HepG2 (cell line): ENCODE data around the gene IER2. TPM values are rescaled to one million over a fixed set of nuclear protein-coding genes. Genes with fewer than 3 reads are reported as not detected.
A peak's percentile ranks its signal among the peaks of the same experiment; 100 is the strongest.

Experiments used
- ATRX ChIP-seq: sonication (generic); formaldehyde crosslinking; IDR thresholded peaks from 2 replicates; pipeline ENCODE4 v1.4.0; 2020; ENCODE audit warnings: missing genetic modification reagents, borderline replicate concordance
- CHD2 ChIP-seq: IDR thresholded peaks from 2 replicates; pipeline ENCODE4 v1.6.1; 2011; ENCODE audit warnings: low read depth, low read length, improper control_type of control experiment
- EHMT2 ChIP-seq: fragments of 200-600 bp; sonication (generic); IDR thresholded peaks from 2 replicates; pipeline ENCODE4 v1.7.0; 2017; ENCODE audit warnings: antibody characterized with exemption, low read depth, low read length, borderline replicate concordance
- GATAD1 ChIP-seq: IDR thresholded peaks from 2 replicates; pipeline ENCODE4 v1.6.1; 2016; ENCODE audit warnings: missing genetic modification reagents, missing compliant biosample characterization
- MBD4 ChIP-seq: IDR thresholded peaks from 2 replicates; pipeline ENCODE4 v1.6.1; 2012; ENCODE audit warnings: low read length, inconsistent platforms, borderline replicate concordance
- NFYC ChIP-seq: IDR thresholded peaks from 2 replicates; pipeline ENCODE4 v1.6.1; 2016; ENCODE audit warnings: missing genetic modification reagents, missing compliant biosample characterization
- NR3C1 ChIP-seq: sonication (generic); formaldehyde crosslinking; IDR thresholded peaks from 2 replicates; pipeline ENCODE4 v1.4.0; 2020; ENCODE audit warnings: missing genetic modification reagents
- SRSF4 ChIP-seq: fragments of 200-400 bp; formaldehyde crosslinking; IDR thresholded peaks from one replicate; pipeline ENCODE4 v1.6.1; 2018; ENCODE audit warnings: mild to moderate bottlenecking, low read depth, low read length, moderate library complexity; ENCODE audit not compliant: poor library complexity, severe bottlenecking
- STAT5B ChIP-seq: sonication (generic); formaldehyde crosslinking; IDR thresholded peaks from 2 replicates; pipeline ENCODE4 v1.4.0; 2020; ENCODE audit warnings: missing genetic modification reagents
- TBX2 ChIP-seq: sonication (generic); formaldehyde crosslinking; IDR thresholded peaks from 2 replicates; pipeline ENCODE4 v1.5.0; 2020; ENCODE audit warnings: missing genetic modification reagents, mild to moderate bottlenecking, borderline replicate concordance
- TGIF2 ChIP-seq: IDR thresholded peaks from 2 replicates; pipeline ENCODE4 v1.6.1; 2016; ENCODE audit warnings: control low read depth, missing compliant biosample characterization
- TOPORS ChIP-seq: sonication (generic); formaldehyde crosslinking; IDR thresholded peaks from 2 replicates; pipeline ENCODE4 v1.8.0; 2023; ENCODE audit warnings: mild to moderate bottlenecking, missing genetic modification reagents
- ZMYM4 ChIP-seq: sonication (generic); formaldehyde crosslinking; IDR thresholded peaks from 2 replicates; pipeline ENCODE4 v1.8.1; 2023; ENCODE audit warnings: mild to moderate bottlenecking, missing genetic modification reagents
- ZNF121 ChIP-seq: sonication (generic); formaldehyde crosslinking; IDR thresholded peaks from 2 replicates; pipeline ENCODE4 v1.5.0; 2020; ENCODE audit warnings: mild to moderate bottlenecking, missing genetic modification reagents
- ZNF33A ChIP-seq: sonication (generic); formaldehyde crosslinking; IDR thresholded peaks from 2 replicates; pipeline ENCODE4 v1.5.1; 2020; ENCODE audit warnings: missing genetic modification reagents, mild to moderate bottlenecking, moderate library complexity, borderline replicate concordance
- ZNF34 ChIP-seq: sonication (generic); formaldehyde crosslinking; IDR thresholded peaks from 2 replicates; pipeline ENCODE4 v1.4.0; 2020; ENCODE audit warnings: mild to moderate bottlenecking, missing genetic modification reagents, borderline replicate concordance
- ZNF678 ChIP-seq: sonication (generic); formaldehyde crosslinking; IDR thresholded peaks from 2 replicates; pipeline ENCODE4 v1.4.0; 2020; ENCODE audit warnings: mild to moderate bottlenecking, missing genetic modification reagents
- ZNF749 ChIP-seq: sonication (generic); formaldehyde crosslinking; IDR thresholded peaks from 2 replicates; pipeline ENCODE4 v1.8.0; 2022; ENCODE audit warnings: mild to moderate bottlenecking, missing genetic modification reagents, moderate library complexity, borderline replicate concordance
- polyA plus RNA-seq, 8 experiments: library from polyadenylated mRNA; depleted of rRNA in 3 of 8; stranded (reverse) in 7 of 8; unstranded in 1 of 8; fragments of >200 nt; fragmentation: Illumina TruSeq in 4 of 8; extraction: Trizol in 4 of 8; gene quantifications; 2 replicates each; pipeline versions ENCODE4 v1.2.1 to v1.2.3, GENCODE V29; 2011 to 2016; ENCODE audit warnings: low read depth in 4 of 8, missing spikeins in 1 of 8, mixed read lengths in 1 of 8; ENCODE audit not compliant: insufficient read depth in 1 of 8
- total RNA-seq, 5 experiments: library from RNA; depleted of rRNA; stranded (reverse); fragments of >200 nt; fragmentation: Illumina TruSeq; extraction: Trizol; gene quantifications; 2 replicates each; pipeline ENCODE4 v1.2.3, GENCODE V29; 2016; ENCODE audit warnings: low read depth in 1 of 5
- TF ChIP-seq, protein P1 (sequence below): IDR thresholded peaks from 2 replicates; pipeline ENCODE4 v1.4.0; 2020; ENCODE audit warnings: mild to moderate bottlenecking, missing genetic modification reagents
- TF ChIP-seq, protein P2 (sequence below): sonication (generic); formaldehyde crosslinking; IDR thresholded peaks from 2 replicates; pipeline ENCODE4 v1.4.0; 2020; ENCODE audit warnings: mild to moderate bottlenecking, missing genetic modification reagents
- TF ChIP-seq, protein P3 (sequence below): sonication (generic); formaldehyde crosslinking; IDR thresholded peaks from 2 replicates; pipeline ENCODE4 v1.8.0; 2022; ENCODE audit warnings: low read depth, missing genetic modification reagents
- TF ChIP-seq, protein P4 (sequence below): sonication (generic); formaldehyde crosslinking; IDR thresholded peaks from 2 replicates; pipeline ENCODE4 v1.4.0; 2020; ENCODE audit warnings: missing genetic modification reagents, borderline replicate concordance
- TF ChIP-seq, protein P5 (sequence below): sonication (generic); formaldehyde crosslinking; IDR thresholded peaks from 2 replicates; pipeline ENCODE4 v1.4.0; 2020; ENCODE audit warnings: mild to moderate bottlenecking, missing genetic modification reagents

IER2 gene
- total and polyA plus RNA-seq, 2 of the 13 experiments (the other 11 are each of a cell fraction or from before 2014, with no cell fraction given) = 10.1 to 14.3 TPM

DNA sequence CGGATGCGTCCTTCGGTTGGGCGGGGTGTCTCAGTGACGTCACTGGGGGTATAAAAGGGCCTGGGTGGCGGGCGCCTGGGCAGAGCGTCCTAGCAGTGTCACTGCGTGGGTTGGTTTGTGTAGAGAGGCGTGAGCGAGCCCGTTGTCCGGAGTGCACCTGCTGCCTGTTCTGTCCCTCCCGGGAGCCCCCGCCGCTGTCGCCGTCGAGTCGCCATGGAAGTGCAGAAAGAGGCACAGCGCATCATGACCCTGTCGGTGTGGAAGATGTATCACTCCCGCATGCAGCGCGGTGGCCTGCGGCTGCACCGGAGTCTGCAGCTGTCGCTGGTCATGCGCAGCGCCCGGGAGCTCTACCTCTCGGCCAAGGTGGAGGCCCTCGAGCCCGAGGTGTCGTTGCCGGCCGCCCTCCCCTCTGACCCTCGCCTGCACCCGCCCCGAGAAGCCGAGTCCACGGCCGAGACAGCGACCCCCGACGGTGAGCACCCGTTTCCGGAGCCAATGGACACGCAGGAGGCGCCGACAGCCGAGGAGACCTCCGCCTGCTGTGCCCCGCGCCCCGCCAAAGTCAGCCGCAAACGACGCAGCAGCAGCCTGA lies 2.9 kb downstream of the IER2 start (continued):
- TF ChIP-seq, protein P1, sequence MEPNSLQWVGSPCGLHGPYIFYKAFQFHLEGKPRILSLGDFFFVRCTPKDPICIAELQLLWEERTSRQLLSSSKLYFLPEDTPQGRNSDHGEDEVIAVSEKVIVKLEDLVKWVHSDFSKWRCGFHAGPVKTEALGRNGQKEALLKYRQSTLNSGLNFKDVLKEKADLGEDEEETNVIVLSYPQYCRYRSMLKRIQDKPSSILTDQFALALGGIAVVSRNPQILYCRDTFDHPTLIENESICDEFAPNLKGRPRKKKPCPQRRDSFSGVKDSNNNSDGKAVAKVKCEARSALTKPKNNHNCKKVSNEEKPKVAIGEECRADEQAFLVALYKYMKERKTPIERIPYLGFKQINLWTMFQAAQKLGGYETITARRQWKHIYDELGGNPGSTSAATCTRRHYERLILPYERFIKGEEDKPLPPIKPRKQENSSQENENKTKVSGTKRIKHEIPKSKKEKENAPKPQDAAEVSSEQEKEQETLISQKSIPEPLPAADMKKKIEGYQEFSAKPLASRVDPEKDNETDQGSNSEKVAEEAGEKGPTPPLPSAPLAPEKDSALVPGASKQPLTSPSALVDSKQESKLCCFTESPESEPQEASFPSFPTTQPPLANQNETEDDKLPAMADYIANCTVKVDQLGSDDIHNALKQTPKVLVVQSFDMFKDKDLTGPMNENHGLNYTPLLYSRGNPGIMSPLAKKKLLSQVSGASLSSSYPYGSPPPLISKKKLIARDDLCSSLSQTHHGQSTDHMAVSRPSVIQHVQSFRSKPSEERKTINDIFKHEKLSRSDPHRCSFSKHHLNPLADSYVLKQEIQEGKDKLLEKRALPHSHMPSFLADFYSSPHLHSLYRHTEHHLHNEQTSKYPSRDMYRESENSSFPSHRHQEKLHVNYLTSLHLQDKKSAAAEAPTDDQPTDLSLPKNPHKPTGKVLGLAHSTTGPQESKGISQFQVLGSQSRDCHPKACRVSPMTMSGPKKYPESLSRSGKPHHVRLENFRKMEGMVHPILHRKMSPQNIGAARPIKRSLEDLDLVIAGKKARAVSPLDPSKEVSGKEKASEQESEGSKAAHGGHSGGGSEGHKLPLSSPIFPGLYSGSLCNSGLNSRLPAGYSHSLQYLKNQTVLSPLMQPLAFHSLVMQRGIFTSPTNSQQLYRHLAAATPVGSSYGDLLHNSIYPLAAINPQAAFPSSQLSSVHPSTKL = no peak; the same call in 1 of the 2 replicates
- TF ChIP-seq GATAD1 (CRISPR knock-in tag) = peak; percentile 58; the same call in 1 of the 2 replicates
- TF ChIP-seq EHMT2 = no peak
- 0 out of 2 replicates have a peak, but pooled peaks have one; percentile 45 for TF ChIP-seq ATRX (CRISPR knock-in tag)
- TF ChIP-seq ZNF34 (CRISPR knock-in tag) = no peak
- TF ChIP-seq, protein P2, sequence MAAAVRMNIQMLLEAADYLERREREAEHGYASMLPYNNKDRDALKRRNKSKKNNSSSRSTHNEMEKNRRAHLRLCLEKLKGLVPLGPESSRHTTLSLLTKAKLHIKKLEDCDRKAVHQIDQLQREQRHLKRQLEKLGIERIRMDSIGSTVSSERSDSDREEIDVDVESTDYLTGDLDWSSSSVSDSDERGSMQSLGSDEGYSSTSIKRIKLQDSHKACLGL (CRISPR knock-in tag) = no peak
- TF ChIP-seq NFYC (CRISPR knock-in tag) = no peak; the same call in 1 of the 2 replicates
- no peak for TF ChIP-seq CHD2
- no peak for TF ChIP-seq MBD4
- peak; percentile 52; the same call in 1 of the 2 replicates for TF ChIP-seq ZNF749 (CRISPR knock-in tag)
- TF ChIP-seq TBX2 = peak; percentile 48; the same call in 1 of the 2 replicates
- TF ChIP-seq ZNF121 (CRISPR knock-in tag) = 0 out of 2 replicates have a peak, but pooled peaks have one; percentile 8
- TF ChIP-seq, protein P3, sequence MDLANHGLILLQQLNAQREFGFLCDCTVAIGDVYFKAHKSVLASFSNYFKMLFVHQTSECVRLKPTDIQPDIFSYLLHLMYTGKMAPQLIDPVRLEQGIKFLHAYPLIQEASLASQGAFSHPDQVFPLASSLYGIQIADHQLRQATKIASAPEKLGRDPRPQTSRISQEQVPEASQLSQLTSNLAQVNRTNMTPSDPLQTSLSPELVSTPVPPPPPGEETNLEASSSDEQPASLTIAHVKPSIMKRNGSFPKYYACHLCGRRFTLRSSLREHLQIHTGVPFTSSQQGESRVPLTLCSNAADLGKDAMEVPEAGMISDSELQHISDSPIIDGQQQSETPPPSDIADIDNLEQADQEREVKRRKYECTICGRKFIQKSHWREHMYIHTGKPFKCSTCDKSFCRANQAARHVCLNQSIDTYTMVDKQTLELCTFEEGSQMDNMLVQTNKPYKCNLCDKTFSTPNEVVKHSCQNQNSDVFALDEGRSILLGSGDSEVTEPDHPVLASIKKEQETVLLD (CRISPR knock-in tag) = 0 out of 2 replicates have a peak, but pooled peaks have one; percentile 18
- no peak for TF ChIP-seq NR3C1 (CRISPR knock-in tag)
- peak; percentile 47; the same call in 1 of the 2 replicates for TF ChIP-seq STAT5B (CRISPR knock-in tag)
- peak; percentile 81 for TF ChIP-seq TGIF2 (CRISPR knock-in tag)
- TF ChIP-seq ZNF33A (CRISPR knock-in tag) = no peak
- no peak for TF ChIP-seq TOPORS (CRISPR knock-in tag)
- TF ChIP-seq, protein P4, sequence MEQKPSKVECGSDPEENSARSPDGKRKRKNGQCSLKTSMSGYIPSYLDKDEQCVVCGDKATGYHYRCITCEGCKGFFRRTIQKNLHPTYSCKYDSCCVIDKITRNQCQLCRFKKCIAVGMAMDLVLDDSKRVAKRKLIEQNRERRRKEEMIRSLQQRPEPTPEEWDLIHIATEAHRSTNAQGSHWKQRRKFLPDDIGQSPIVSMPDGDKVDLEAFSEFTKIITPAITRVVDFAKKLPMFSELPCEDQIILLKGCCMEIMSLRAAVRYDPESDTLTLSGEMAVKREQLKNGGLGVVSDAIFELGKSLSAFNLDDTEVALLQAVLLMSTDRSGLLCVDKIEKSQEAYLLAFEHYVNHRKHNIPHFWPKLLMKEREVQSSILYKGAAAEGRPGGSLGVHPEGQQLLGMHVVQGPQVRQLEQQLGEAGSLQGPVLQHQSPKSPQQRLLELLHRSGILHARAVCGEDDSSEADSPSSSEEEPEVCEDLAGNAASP (CRISPR knock-in tag) = peak; percentile 57
- TF ChIP-seq ZMYM4 (CRISPR knock-in tag) = 0 out of 2 replicates have a peak, but pooled peaks have one; percentile 22
- no peak for TF ChIP-seq ZNF678 (CRISPR knock-in tag)
- TF ChIP-seq, protein P5, sequence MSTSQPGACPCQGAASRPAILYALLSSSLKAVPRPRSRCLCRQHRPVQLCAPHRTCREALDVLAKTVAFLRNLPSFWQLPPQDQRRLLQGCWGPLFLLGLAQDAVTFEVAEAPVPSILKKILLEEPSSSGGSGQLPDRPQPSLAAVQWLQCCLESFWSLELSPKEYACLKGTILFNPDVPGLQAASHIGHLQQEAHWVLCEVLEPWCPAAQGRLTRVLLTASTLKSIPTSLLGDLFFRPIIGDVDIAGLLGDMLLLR (CRISPR knock-in tag) = peak; percentile 49; the same call in 1 of the 2 replicates
- no peak for TF ChIP-seq SRSF4
